Calu3 (cell line): Measurements from ENCODE around the gene RPRM. TPM values are rescaled to one million over a fixed set of nuclear protein-coding genes. Genes with fewer than 3 reads are reported as not detected.

ENCODE experiments used
- Bru-seq: library from RNA; stranded (reverse); fragments of 400-500 nt; gene quantifications from one replicate; lab custom pipeline; 2021; lab: Mats Ljungman, UMichigan
- BruChase-seq, 2 experiments: library from RNA; stranded (reverse); fragments of 400-500 nt; gene quantifications; one replicate each; lab custom pipeline; 2021; lab: Mats Ljungman, UMichigan
- BruUV-seq: library from RNA; stranded (reverse); fragments of 400-500 nt; replicated peaks from 2 replicates; lab custom pipeline; 2021; lab: Mats Ljungman, UMichigan
- CTCF ChIA-PET: fragments of 300-600 bp; sonication (Branson Sonifier 250); formaldehyde crosslinking; loops from one replicate; lab custom pipeline; 2022; ENCODE audit warnings: antibody characterized with exemption; lab: Charles Lee
- DNase-seq: peaks from one replicate; pipeline ENCODE4 v3.0.0; 2022
- H3K27ac Mint-ChIP-seq: one replicate; pipeline ENCODE4 v1.8.0; 2022; ENCODE audit warnings: mixed read lengths; ENCODE audit not compliant: unreplicated experiment
- H3K27me3 Mint-ChIP-seq: one replicate; pipeline ENCODE4 v1.8.0; 2022; ENCODE audit warnings: mixed read lengths; ENCODE audit not compliant: unreplicated experiment
- H3K36me3 Mint-ChIP-seq: one replicate; pipeline ENCODE4 v1.8.0; 2022; ENCODE audit warnings: mild to moderate bottlenecking, moderate library complexity, mixed read lengths; ENCODE audit not compliant: insufficient read depth, unreplicated experiment
- H3K4me1 Mint-ChIP-seq: one replicate; pipeline ENCODE4 v1.8.0; 2022; ENCODE audit warnings: mild to moderate bottlenecking, low read depth, mixed read lengths; ENCODE audit not compliant: unreplicated experiment
- H3K4me3 Mint-ChIP-seq: one replicate; pipeline ENCODE4 v1.8.0; 2022; ENCODE audit warnings: mild to moderate bottlenecking, low read depth, moderate library complexity, mixed read lengths; ENCODE audit not compliant: unreplicated experiment
- H3K9me3 Mint-ChIP-seq: one replicate; pipeline ENCODE4 v1.8.0; 2022; ENCODE audit warnings: low read depth, mixed read lengths; ENCODE audit not compliant: unreplicated experiment
- intact Hi-C: fragments of 100-400 bp; cut with micrococcal nuclease; formaldehyde crosslinking; loops from one replicate; pipeline ENCODE4 v1.10.0; 2022; ENCODE audit not compliant: unreplicated experiment
- long read RNA-seq: library from polyadenylated mRNA; stranded (forward); transcript quantifications from one replicate; pipeline ENCODE4 v2.0.0, GENCODE V29; 2022
- total RNA-seq: library from RNA; stranded (reverse); gene quantifications from 2 replicates; pipeline ENCODE4 v1.2.3, GENCODE V29; 2022
- TF ChIP-seq, protein P1 (sequence below): fragments of 200-600 bp; IDR thresholded peaks from one replicate; pipeline ENCODE4 v1.8.0; 2022; ENCODE audit warnings: antibody characterized with exemption; ENCODE audit not compliant: unreplicated experiment

Gene RPRM
- total RNA-seq (1.0 and 2.1 TPM in 2 replicates), Bru-seq, nascent RNA (percentile 48 among the genes with signal in this experiment), BruChase-seq, experiment 1, labeled RNA remaining after a 6-hour chase (percentile 60 among the genes with signal in this experiment), BruChase-seq, experiment 2, labeled RNA remaining after a 2-hour chase (percentile 67 among the genes with signal in this experiment)
- long read RNA-seq = 0 reads

DNA sequence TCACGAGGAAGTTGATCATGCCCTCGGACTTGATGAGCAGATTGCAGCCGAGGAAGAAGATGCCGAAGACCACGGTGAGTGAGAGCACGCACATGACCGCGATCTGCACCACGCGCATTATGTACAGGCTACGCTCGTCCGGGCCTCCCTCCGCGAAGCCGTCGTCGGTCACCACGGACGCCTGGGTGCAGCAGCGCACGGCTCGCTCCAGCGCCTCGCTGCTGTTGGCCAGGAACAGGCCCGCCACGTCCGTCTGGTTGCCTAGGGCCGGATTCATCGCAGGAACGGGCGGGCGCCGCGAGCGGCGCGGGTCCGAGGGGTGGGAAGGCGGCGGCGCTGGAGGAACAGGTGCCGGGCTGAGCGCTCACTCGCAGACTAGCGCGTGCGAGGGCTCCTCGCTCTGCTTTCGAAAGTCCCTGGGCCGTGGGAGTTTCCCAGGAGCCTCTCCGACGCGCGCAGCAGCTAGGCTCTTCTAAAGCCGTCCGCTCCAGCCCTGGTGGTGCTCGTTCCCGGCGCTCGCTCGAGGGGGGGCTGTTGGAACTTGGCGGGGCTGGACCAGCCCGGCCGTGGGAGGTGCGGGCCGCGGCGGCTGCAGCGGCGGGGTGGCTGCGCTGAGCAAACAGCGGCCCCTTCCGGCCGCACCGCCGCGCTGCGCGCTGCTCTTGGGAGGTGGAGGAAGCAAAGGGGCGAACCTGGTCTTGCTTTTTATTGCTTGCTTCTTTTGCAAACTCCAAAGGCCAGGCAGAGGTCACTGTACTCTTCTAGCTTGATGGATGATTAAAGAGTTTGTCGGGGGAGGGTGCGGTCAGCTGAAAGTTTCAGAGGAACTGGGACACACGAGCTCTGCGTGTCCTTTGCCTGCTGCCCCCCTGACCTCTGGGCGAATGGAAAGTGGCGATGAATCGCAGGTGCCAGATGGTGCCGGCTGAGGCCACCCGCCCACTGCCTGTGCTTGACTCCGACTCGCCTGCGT lies at the start of gene RPRM:
TSS of gene RPRM (minus strand) at position 474 of the 973 bp plus-strand sequence. CDS start at position 277, 197 bp downstream.
- peak within 1 kb of the TSS; percentile 46 for H3K4me3 Mint-ChIP-seq
- TF ChIP-seq, protein P1, sequence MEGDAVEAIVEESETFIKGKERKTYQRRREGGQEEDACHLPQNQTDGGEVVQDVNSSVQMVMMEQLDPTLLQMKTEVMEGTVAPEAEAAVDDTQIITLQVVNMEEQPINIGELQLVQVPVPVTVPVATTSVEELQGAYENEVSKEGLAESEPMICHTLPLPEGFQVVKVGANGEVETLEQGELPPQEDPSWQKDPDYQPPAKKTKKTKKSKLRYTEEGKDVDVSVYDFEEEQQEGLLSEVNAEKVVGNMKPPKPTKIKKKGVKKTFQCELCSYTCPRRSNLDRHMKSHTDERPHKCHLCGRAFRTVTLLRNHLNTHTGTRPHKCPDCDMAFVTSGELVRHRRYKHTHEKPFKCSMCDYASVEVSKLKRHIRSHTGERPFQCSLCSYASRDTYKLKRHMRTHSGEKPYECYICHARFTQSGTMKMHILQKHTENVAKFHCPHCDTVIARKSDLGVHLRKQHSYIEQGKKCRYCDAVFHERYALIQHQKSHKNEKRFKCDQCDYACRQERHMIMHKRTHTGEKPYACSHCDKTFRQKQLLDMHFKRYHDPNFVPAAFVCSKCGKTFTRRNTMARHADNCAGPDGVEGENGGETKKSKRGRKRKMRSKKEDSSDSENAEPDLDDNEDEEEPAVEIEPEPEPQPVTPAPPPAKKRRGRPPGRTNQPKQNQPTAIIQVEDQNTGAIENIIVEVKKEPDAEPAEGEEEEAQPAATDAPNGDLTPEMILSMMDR = peak; percentile 93
- peaks cover 8% of the 10 kb centered on the region for H3K4me1 Mint-ChIP-seq
- H3K27me3 Mint-ChIP-seq = no peaks in the 10 kb centered on the region
- CTCF ChIA-PET = interaction anchor here (0.7 to 1.5 kb wide), 2 partner anchors 8 to 535 kb away, joined by 3 to 4 read pairs; no protein-coding TSS in a partner anchor
- peak; percentile 82 for DNase-seq
- intact Hi-C loops = loop anchor here (1.0 to 5.0 kb wide), 2 partner anchors 315 to 551 kb away; no protein-coding TSS in a partner anchor
- peaks cover 13% of the 10 kb centered on the region for H3K36me3 Mint-ChIP-seq
- H3K9me3 Mint-ChIP-seq = no peaks in the 10 kb centered on the region
- H3K27ac Mint-ChIP-seq = peak within 1 kb of the TSS; percentile 3
- no TSS peak for BruUV-seq

DNA sequence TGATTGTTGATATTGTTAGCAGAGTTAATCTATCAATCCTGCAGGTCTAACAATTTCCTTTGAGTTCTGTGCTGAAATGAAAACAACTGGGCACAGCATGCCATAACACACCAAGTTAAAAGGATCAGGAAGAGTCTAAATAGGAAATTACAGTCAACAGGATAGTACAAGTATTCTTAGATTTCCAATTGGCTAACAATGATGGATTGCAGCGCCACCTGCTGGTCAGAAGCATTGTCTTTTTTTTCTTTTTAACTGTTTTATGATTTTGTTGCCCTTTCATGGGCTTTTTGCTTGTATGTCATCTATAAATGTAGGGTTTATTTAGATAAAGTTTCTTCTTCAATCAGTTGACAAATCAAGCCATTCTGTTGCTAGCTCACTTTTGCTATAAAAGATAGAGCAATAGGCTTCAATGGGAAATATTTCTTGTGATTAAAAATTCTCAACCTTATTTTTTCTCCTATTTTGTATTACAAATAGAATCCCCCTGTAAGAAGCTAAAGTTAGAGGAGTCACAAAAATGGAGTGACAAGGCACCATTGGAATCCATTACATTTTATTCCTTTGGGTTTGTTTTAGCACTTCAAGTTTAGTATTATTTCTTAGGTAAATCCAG lies 40.8 kb upstream of the RPRM start:
- no TSS peak for BruUV-seq
- H3K27ac Mint-ChIP-seq = no peak overlapping the region
- intact Hi-C loops = loop anchor here (1.0 to 10.0 kb wide), 4 partner anchors 356 to 855 kb away; no protein-coding TSS in a partner anchor
- no peaks in the 10 kb centered on the region for H3K4me1 Mint-ChIP-seq
- no peaks in the 10 kb centered on the region for H3K9me3 Mint-ChIP-seq
- peak; percentile 54 for DNase-seq
- CTCF ChIA-PET = interaction anchor here (0.6 kb wide), 1 partner anchor 287 kb away, joined by 3 read pairs; no protein-coding TSS in a partner anchor
- H3K4me3 Mint-ChIP-seq = no peak overlapping the region
- no peaks in the 10 kb centered on the region for H3K36me3 Mint-ChIP-seq
- TF ChIP-seq, protein P1 = peak; percentile 62
- no peaks in the 10 kb centered on the region for H3K27me3 Mint-ChIP-seq

DNA sequence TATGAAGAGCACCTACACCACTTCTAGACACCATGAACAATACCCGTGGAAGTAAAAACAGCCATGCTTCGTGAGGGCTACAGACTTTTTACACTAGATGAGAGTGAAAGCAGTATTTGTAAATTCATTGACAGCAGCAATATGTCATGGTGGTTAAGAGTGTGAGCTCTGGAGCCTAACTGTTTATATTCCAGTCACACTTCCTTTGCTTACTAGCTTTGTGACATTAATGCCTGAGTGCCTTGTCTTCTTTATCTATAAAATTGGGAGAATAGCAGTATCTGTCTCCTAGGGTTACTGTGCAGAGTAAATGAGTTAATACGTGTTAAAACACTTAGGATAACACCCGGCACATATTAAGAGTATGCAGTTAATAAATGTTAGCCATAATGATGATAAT lies 33.8 kb upstream of the RPRM start:
- CTCF ChIA-PET = no interaction called here
- DNase-seq = no peak
- H3K9me3 Mint-ChIP-seq = peaks cover 10% of the 10 kb centered on the region
- no peaks in the 10 kb centered on the region for H3K36me3 Mint-ChIP-seq
- no peak overlapping the region for H3K4me3 Mint-ChIP-seq
- TF ChIP-seq, protein P1 = no peak
- no peaks in the 10 kb centered on the region for H3K27me3 Mint-ChIP-seq
- intact Hi-C loops = loop anchor here (10.0 kb wide), 1 partner anchor 862 kb away; no protein-coding TSS in a partner anchor
- BruUV-seq = no TSS peak
- H3K4me1 Mint-ChIP-seq = no peaks in the 10 kb centered on the region
- no peak overlapping the region for H3K27ac Mint-ChIP-seq

DNA sequence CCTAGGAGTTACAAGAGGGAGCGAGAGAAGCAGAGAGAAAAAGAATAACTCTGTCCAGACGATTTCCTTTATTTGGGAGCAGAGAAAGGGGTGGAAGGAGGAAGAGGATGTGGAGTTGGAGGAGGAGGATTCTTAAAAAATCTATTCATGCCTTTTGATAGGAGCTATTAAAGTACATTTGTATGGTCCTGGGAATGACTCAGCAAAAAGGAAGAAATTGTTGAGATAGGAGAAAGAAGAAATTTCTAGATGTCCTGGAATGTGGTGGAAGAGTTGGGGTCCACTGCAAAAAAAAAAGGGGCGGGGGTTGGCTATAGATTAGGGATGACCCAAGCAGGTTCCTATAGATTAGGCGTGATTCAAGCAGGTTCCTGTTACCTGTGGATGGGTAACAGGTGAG lies 32.4 kb upstream of the RPRM start:
- BruUV-seq = no TSS peak

More for the DNA sequence above, 32.4 kb upstream of the RPRM start:
- no peak overlapping the region for H3K27ac Mint-ChIP-seq
- DNase-seq = no peak
- no peaks in the 10 kb centered on the region for H3K27me3 Mint-ChIP-seq
- no peaks in the 10 kb centered on the region for H3K36me3 Mint-ChIP-seq
- no peaks in the 10 kb centered on the region for H3K4me1 Mint-ChIP-seq
- CTCF ChIA-PET = no interaction called here
- TF ChIP-seq, protein P1 = no peak
- H3K4me3 Mint-ChIP-seq = no peak overlapping the region
- intact Hi-C loops = loop anchor here (10.0 kb wide), 1 partner anchor 864 kb away; no protein-coding TSS in a partner anchor
- peaks cover 12% of the 10 kb centered on the region for H3K9me3 Mint-ChIP-seq
